ENCODE data around the gene NSD2. TPM values are rescaled to one million over a fixed set of nuclear protein-coding genes. Genes with fewer than 3 reads are reported as not detected.

Gene NSD2
- total RNA-seq, 1 donor from 2014 or later: 138 TPM

DNA sequence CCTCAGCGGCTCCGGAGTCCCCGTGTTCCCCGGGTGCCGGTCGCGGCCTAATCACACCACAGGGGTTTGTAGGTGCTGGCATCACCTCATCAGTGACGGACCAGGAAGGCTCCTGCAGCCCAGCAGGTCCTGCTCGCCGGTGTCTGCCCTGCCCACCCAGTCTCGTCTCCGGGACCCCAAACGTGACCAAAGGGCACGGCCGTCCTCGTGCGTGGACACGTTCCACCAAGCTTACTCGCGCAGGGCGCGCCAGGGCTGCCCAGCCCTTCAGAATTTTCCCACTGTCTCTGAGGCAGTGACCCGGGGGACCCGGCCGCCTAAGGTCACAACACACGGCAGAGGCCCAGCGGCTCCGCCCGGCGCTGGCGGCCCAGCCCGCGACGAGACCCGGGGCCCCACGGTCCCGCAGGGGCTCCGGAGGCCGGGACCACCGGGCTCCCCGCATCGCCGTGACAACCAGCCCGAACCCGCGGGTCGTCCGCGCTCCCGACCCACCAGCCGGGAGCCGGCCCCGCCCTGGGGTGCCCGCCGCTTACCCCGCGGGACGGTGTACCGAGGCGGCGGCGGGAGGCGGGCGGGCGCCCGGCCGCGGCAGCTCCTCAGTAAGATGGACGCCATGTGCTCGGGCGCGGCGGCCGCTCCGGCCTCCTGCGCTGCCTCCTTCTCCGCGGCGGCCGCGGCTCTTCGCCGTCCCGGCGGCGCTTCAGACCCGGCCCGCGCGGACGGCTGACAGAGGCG, 15.7 kb upstream of the NSD2 start:
- Mint-ChIP-seq H3K36me3 (ENCODE audit: unreplicated experiment) (no peaks in the 10 kb centered on the region), H3K27me3 (ENCODE audit: unreplicated experiment) (peaks cover 14% of the 10 kb centered on the region), H3K27ac (ENCODE audit: unreplicated experiment) (no peak overlapping the region), H3K4me1 (ENCODE audit: low read depth, unreplicated experiment) (peaks cover 2% of the 10 kb centered on the region), H3K4me3 (ENCODE audit: unreplicated experiment) (peak overlapping the region; percentile 84), H3K9me3 (ENCODE audit: unreplicated experiment) (peaks cover 2% of the 10 kb centered on the region)
- TF ChIP-seq, protein P1, sequence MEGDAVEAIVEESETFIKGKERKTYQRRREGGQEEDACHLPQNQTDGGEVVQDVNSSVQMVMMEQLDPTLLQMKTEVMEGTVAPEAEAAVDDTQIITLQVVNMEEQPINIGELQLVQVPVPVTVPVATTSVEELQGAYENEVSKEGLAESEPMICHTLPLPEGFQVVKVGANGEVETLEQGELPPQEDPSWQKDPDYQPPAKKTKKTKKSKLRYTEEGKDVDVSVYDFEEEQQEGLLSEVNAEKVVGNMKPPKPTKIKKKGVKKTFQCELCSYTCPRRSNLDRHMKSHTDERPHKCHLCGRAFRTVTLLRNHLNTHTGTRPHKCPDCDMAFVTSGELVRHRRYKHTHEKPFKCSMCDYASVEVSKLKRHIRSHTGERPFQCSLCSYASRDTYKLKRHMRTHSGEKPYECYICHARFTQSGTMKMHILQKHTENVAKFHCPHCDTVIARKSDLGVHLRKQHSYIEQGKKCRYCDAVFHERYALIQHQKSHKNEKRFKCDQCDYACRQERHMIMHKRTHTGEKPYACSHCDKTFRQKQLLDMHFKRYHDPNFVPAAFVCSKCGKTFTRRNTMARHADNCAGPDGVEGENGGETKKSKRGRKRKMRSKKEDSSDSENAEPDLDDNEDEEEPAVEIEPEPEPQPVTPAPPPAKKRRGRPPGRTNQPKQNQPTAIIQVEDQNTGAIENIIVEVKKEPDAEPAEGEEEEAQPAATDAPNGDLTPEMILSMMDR (IDR thresholded peaks at IDR 0.05; ENCODE audit: partially characterized antibody, unreplicated experiment): no peak
- peak; percentile 48 for DNase-seq

DNA sequence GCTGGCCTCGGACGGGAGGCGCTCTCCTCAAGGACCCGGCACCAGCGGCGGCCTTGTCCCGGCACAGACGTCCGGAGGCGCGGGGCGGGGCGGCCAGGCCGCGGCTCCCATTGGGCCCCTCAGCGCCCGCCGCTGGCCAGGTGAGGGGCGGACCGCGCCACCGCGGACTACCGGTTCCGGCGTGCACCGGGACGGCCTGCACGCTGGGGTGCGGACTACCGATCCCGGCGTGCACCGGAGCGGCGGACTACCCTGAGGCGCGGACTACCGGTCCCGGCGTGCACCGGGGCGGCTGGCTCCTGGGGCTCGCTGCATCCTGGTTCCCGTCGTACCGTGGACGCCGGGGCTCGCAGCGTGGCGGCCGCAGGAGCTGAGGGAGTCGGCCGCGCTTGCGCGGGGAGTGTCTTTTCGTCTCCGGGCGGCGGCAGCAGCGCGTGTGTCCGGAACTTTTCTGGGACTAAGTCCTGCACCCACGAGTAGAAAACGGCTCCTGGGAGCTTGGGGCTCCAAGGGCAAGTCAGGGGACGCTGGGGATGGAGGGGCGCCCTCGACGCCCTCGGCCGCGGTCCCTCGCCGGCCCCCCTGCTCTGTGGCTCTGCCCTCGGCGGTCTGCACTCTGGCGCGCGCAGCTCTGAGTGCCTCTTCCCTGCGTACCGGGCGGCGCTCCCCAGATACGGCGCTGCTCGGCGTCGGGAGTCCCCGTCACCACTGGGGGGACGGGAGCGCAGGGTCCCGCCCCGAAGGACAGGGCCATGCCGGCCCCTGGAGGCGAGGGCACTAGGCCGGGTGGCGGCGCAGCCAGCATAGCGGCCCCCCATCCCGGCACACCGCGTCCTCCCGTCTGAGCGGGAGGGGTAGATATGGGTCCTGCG, 14.9 kb upstream of the NSD2 start, which contains the start of gene LETM1:
Gene LETM1 (minus strand): TSS at position 86 of the 872 bp plus-strand sequence. CDS start 206 bp downstream, outside the sequence.
- H3K36me3 Mint-ChIP-seq (ENCODE audit: unreplicated experiment): no peaks in the 10 kb centered on the region

DNA sequence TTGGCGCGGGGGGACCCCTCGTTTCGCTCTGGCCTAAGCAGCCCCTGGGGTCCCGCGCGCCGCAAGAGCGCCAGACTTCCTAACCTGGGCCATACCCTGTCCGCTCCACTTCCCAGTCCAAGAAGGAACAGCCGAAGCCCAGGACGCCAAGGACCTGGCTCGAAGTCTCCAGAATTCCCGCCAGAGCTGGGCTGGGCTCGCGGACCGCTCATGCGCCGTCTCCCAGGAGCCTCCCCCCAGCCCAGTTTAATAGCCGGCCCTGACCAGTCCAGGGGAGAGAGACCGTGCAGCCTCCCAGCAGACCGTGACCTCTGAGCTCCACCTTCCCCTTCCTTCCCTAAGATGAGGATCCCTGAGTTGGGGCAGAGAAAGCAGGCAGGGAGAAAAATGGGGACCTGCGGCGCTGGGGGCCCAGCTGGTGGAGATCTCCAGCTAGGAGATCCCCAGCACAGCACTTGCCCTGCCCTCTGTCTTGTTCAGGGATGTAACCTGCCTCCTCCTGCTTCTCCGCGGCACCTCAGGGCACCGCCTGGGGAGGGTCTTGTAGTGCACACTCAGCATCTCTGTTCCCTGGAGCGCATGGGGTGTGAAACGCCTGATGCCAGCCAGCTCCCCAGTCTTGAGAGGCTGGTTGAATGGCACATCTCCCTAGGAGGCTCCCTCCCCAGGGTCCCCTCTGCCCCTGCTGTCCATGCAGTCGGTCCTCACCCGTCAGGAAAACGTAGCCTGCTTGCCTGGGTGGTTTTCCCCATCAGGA, 14.1 kb upstream of the NSD2 start:
- H3K27ac Mint-ChIP-seq (ENCODE audit: unreplicated experiment): no peak overlapping the region
- H3K9me3 Mint-ChIP-seq (ENCODE audit: unreplicated experiment): peaks cover 2% of the 10 kb centered on the region
- peak overlapping the region; percentile 72 for H3K4me3 Mint-ChIP-seq (ENCODE audit: unreplicated experiment)
- H3K4me1 Mint-ChIP-seq (ENCODE audit: low read depth, unreplicated experiment): no peaks in the 10 kb centered on the region
- no peak for DNase-seq
- TF ChIP-seq, protein P1 (IDR thresholded peaks at IDR 0.05; ENCODE audit: partially characterized antibody, unreplicated experiment): no peak
- peaks cover 14% of the 10 kb centered on the region for H3K27me3 Mint-ChIP-seq (ENCODE audit: unreplicated experiment)
- H3K36me3 Mint-ChIP-seq (ENCODE audit: unreplicated experiment): no peaks in the 10 kb centered on the region

More for the DNA sequence above, 14.9 kb upstream of the NSD2 start, which contains the start of gene LETM1:
- H3K27me3 Mint-ChIP-seq (ENCODE audit: unreplicated experiment): peaks cover 19% of the 10 kb centered on the region
- peak within 1 kb of the TSS; percentile 84 for H3K4me3 Mint-ChIP-seq (ENCODE audit: unreplicated experiment)
- H3K4me1 Mint-ChIP-seq (ENCODE audit: low read depth, unreplicated experiment): peaks cover 2% of the 10 kb centered on the region
- DNase-seq: peak; percentile 92
- H3K27ac Mint-ChIP-seq (ENCODE audit: unreplicated experiment): no peak within 1 kb of the TSS
- TF ChIP-seq, protein P1 (IDR thresholded peaks at IDR 0.05; ENCODE audit: partially characterized antibody, unreplicated experiment): no peak
- H3K9me3 Mint-ChIP-seq (ENCODE audit: unreplicated experiment): peaks cover 2% of the 10 kb centered on the region

DNA sequence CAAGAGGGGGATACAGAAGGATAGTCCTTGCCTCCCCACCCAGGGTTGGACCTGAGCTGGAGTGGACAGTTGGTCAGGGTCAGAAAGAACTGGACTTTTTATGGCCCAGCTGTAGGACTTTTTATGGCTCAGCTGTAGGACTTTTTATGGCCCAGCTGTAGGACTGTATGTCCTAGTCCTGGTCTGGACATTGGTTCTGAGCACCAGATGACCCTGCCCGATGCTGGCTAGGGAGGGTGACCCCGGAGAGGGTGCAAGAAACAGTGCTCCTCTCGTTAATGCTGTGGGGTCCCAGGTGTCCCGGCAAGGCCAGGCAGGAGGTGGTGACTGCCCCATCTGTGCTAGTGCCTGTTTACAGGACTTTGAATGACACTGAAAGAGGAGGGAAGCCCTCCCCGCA, 13.3 kb upstream of the NSD2 start:
- Mint-ChIP-seq H3K36me3 (ENCODE audit: unreplicated experiment) (no peaks in the 10 kb centered on the region), H3K9me3 (ENCODE audit: unreplicated experiment) (peaks cover 2% of the 10 kb centered on the region), H3K4me3 (ENCODE audit: unreplicated experiment) (no peak overlapping the region), H3K27ac (ENCODE audit: unreplicated experiment) (no peak overlapping the region), H3K4me1 (ENCODE audit: low read depth, unreplicated experiment) (peaks cover 1% of the 10 kb centered on the region), H3K27me3 (ENCODE audit: unreplicated experiment) (peaks cover 13% of the 10 kb centered on the region)
- TF ChIP-seq, protein P1 (IDR thresholded peaks at IDR 0.05; ENCODE audit: partially characterized antibody, unreplicated experiment): no peak
- no peak for DNase-seq
